Liver (tissue), 3 donors: ENCODE results near the gene UGT1A9.

Experiments
- CTCF ChIP-seq: fragments of 150-350 bp; IDR thresholded peaks from 2 replicates; pipeline ENCODE4 v1.5.1; 2017; ENCODE audit warnings: improper control_type of control experiment, low read depth, low read length; ENCODE audit not compliant: missing input control
- GABPA ChIP-seq, 2 donors: IDR thresholded peaks in 1 of 2; conservative IDR thresholded peaks in 1 of 2; 2 replicates each; pipeline ENCODE4 v1.6.1; 2016; ENCODE audit warnings: antibody characterized with exemption in 2 of 2, mild to moderate bottlenecking in 1 of 2, moderate library complexity in 1 of 2
- HNF4G ChIP-seq: IDR thresholded peaks from 2 replicates; pipeline ENCODE4 v1.6.1; 2016; ENCODE audit warnings: antibody characterized with exemption
- MAX ChIP-seq: IDR thresholded peaks from 2 replicates; pipeline ENCODE4 v1.6.1; 2016; ENCODE audit warnings: antibody characterized with exemption
- RAD21 ChIP-seq, 2 donors: IDR thresholded peaks; 2 replicates each; pipeline ENCODE4 v1.6.1; 2016; ENCODE audit warnings: antibody characterized with exemption in 2 of 2, mild to moderate bottlenecking in 2 of 2
- SP1 ChIP-seq: IDR thresholded peaks from 2 replicates; pipeline ENCODE4 v1.6.1; 2018; ENCODE audit warnings: antibody characterized with exemption, mild to moderate bottlenecking
- TAF1 ChIP-seq: conservative IDR thresholded peaks from 2 replicates; pipeline ENCODE4 v1.6.1; 2016; ENCODE audit warnings: antibody characterized with exemption, mild to moderate bottlenecking
- YY1 ChIP-seq: IDR thresholded peaks from 2 replicates; pipeline ENCODE4 v1.6.1; 2016; ENCODE audit warnings: antibody characterized with exemption, mild to moderate bottlenecking
- donor health status: healthy.
- donor health status: healthy.

GRCh38 chr2:233764761-233765160, 93.1 kb downstream of the UGT1A9 start:
- TF ChIP-seq MAX = no peak
- TF ChIP-seq CTCF = no peak
- no peak for TF ChIP-seq RAD21 (IDR thresholded peaks at IDR 0.05)
- TF ChIP-seq TAF1 = no peak
- TF ChIP-seq SP1 = no peak
- no peak for TF ChIP-seq YY1
- no peak for TF ChIP-seq GABPA (IDR thresholded peaks at IDR 0.05 in 1 of 2, conservative IDR thresholded peaks at IDR 0.05 in 1 of 2)
- TF ChIP-seq HNF4G = no peak
